A549 (cell line): Measurements from ENCODE around the gene KIAA0825. TPM values are rescaled to one million over a fixed set of nuclear protein-coding genes. Genes with fewer than 3 reads are reported as not detected.

Experiments
- ATAC-seq, 2 experiments: fragments of 200-7000 bp in 1 of 2; fragments of >200 bp in 1 of 2; cut with Nextera tagmentation in 1 of 2; cut with Tn5 transposase in 1 of 2; 3 replicates each; pipeline versions ENCODE4 v1.8.0 to v1.9.1; 2018 to 2020; ENCODE audit warnings: mild to moderate bottlenecking in 1 of 2, moderate library complexity in 1 of 2
- CTCF ChIA-PET: fragments of 300-600 bp; sonication (Branson Sonifier 250); formaldehyde crosslinking; extraction: SDS; loops from one replicate; lab custom pipeline; 2021; ENCODE audit warnings: antibody characterized with exemption, inconsistent platforms; lab: Yijun Ruan, JAX
- POLR2A ChIA-PET: fragments of 350-600 bp; formaldehyde crosslinking; extraction: SDS; loops from one replicate; lab custom pipeline; 2021; ENCODE audit warnings: antibody characterized with exemption, inconsistent platforms; lab: Yijun Ruan, JAX
- DNase-seq, 2 experiments: peaks; one replicate each; pipeline versions ENCODE4 v3.0.0 to v3.0.0-alpha.2; 2011 to 2016; ENCODE audit warnings: low read depth in 1 of 2, low spot score in 1 of 2
- FAIRE-seq: peaks from 2 replicates; lab custom pipeline; 2011; peaks lifted over from hg19 to GRCh38; lab: Jason Lieb, UNC
- H3K27ac ChIP-seq, 2 experiments: fragments of >200 bp; sonication (Bioruptor Twin); formaldehyde crosslinking; 3 replicates each; pipeline ENCODE4 v1.5.1; 2016 to 2017
- H3K4me1 ChIP-seq: fragments of >200 bp; sonication (Bioruptor Twin); formaldehyde crosslinking; 3 replicates; pipeline ENCODE4 v1.6.1; 2016
- H3K4me2 ChIP-seq: fragments of >200 bp; sonication (Bioruptor Twin); formaldehyde crosslinking; 3 replicates; pipeline ENCODE4 v1.6.1; 2016
- H3K4me3 ChIP-seq: fragments of >200 bp; sonication (Bioruptor Twin); formaldehyde crosslinking; 3 replicates; pipeline ENCODE4 v1.5.1; 2016
- H3K9me3 ChIP-seq: fragments of >200 bp; sonication (Bioruptor Twin); formaldehyde crosslinking; 3 replicates; pipeline ENCODE4 v1.6.1; 2016
- ATOH8 ChIP-seq: fragments of 250-450 bp; sonication (Bioruptor Pico); IDR thresholded peaks from 2 replicates; pipeline ENCODE4 v1.5.0; 2020; ENCODE audit warnings: low read depth, mild to moderate bottlenecking, moderate library complexity
- CBX2 ChIP-seq: fragments of 200-600 bp; sonication (generic); IDR thresholded peaks from 2 replicates; pipeline ENCODE4 v1.6.1; 2016; ENCODE audit warnings: low read depth, mild to moderate bottlenecking, borderline replicate concordance
- CEBPB ChIP-seq, 2 experiments: fragments of >200 bp in 1 of 2; sonication (Bioruptor Twin) in 1 of 2; formaldehyde crosslinking in 1 of 2; IDR thresholded peaks; 2 replicates each; pipeline ENCODE4 v1.6.1; 2012 to 2016
- CHD2 ChIP-seq: fragments of 150-350 bp; IDR thresholded peaks from 2 replicates; pipeline ENCODE4 v1.6.1; 2014; ENCODE audit warnings: low read length; ENCODE audit not compliant: partially characterized antibody
- E2F6 ChIP-seq: IDR thresholded peaks from 2 replicates; pipeline ENCODE4 v1.6.1; 2012; ENCODE audit warnings: low read depth, borderline replicate concordance
- EHF ChIP-seq: fragments of 250-450 bp; sonication (Bioruptor Pico); IDR thresholded peaks from 2 replicates; pipeline ENCODE4 v1.5.0; 2020; ENCODE audit warnings: mild to moderate bottlenecking
- EHMT2 ChIP-seq: fragments of 200-600 bp; sonication (generic); IDR thresholded peaks from 2 replicates; pipeline ENCODE4 v1.6.1; 2016; ENCODE audit warnings: antibody characterized with exemption, low read depth, mild to moderate bottlenecking, moderate library complexity
- ELK1 ChIP-seq: fragments of 150-350 bp; IDR thresholded peaks from 2 replicates; pipeline ENCODE4 v1.6.1; 2014; ENCODE audit warnings: low read depth, mild to moderate bottlenecking, low read length
- ESRRA ChIP-seq: fragments of 150-350 bp; IDR thresholded peaks from 2 replicates; pipeline ENCODE4 v1.6.1; 2014; ENCODE audit warnings: mild to moderate bottlenecking, low read length, borderline replicate concordance
- FOSB ChIP-seq: fragments of 250-450 bp; sonication (Bioruptor Pico); IDR thresholded peaks from 2 replicates; pipeline ENCODE4 v1.5.0; 2020; ENCODE audit warnings: mild to moderate bottlenecking, moderate library complexity
- FOSL2 ChIP-seq, 2 experiments: fragments of 450-650 bp in 1 of 2; fragments of >200 bp in 1 of 2; sonication (Bioruptor Twin) in 1 of 2; formaldehyde crosslinking; IDR thresholded peaks; 2 replicates each; pipeline versions ENCODE4 v1.5.0 to v1.6.1; 2016 to 2020; ENCODE audit warnings: mild to moderate bottlenecking in 1 of 2, moderate library complexity in 1 of 2
- GATA3 ChIP-seq: IDR thresholded peaks from 2 replicates; pipeline ENCODE4 v1.6.1; 2012; ENCODE audit warnings: borderline replicate concordance
- HDAC2 ChIP-seq: fragments of 200-600 bp; sonication (generic); IDR thresholded peaks from 2 replicates; pipeline ENCODE4 v1.6.1; 2016
- HES2 ChIP-seq: fragments of >200 bp; sonication (Bioruptor Twin); formaldehyde crosslinking; IDR thresholded peaks from 2 replicates; pipeline ENCODE4 v1.6.1; 2016
- HOXB13 ChIP-seq: fragments of 250-450 bp; sonication (Bioruptor Pico); IDR thresholded peaks from 2 replicates; pipeline ENCODE4 v1.5.0; 2020; ENCODE audit warnings: low read depth, mild to moderate bottlenecking, moderate library complexity
- HOXB5 ChIP-seq: fragments of 250-450 bp; sonication (Bioruptor Pico); IDR thresholded peaks from 2 replicates; pipeline ENCODE4 v1.5.0; 2020; ENCODE audit warnings: mild to moderate bottlenecking, moderate library complexity
- JUNB ChIP-seq: fragments of >200 bp; sonication (Bioruptor Twin); formaldehyde crosslinking; IDR thresholded peaks from 2 replicates; pipeline ENCODE4 v1.6.1; 2016
- KDM1A ChIP-seq: fragments of 200-600 bp; sonication (generic); IDR thresholded peaks from 2 replicates; pipeline ENCODE4 v1.6.1; 2016; ENCODE audit warnings: low read depth, mild to moderate bottlenecking
- MAX ChIP-seq: IDR thresholded peaks from 2 replicates; pipeline ENCODE4 v1.6.1; 2012
- NR3C1 ChIP-seq: fragments of >200 bp; sonication (Bioruptor Twin); formaldehyde crosslinking; IDR thresholded peaks from 3 replicates; pipeline ENCODE4 v1.6.1; 2017
- RFX5 ChIP-seq: fragments of 450-650 bp; IDR thresholded peaks from 2 replicates; pipeline ENCODE4 v1.7.1; 2014; ENCODE audit warnings: antibody characterized with exemption, mild to moderate bottlenecking, moderate library complexity
- SREBF2 ChIP-seq: fragments of 450-650 bp; IDR thresholded peaks from 2 replicates; pipeline ENCODE4 v1.6.1; 2014; ENCODE audit warnings: mild to moderate bottlenecking, moderate library complexity
- ZC3H11A ChIP-seq: fragments of 450-650 bp; IDR thresholded peaks from 2 replicates; pipeline ENCODE4 v1.6.1; 2014; ENCODE audit warnings: antibody characterized with exemption, mild to moderate bottlenecking
- ZFP36 ChIP-seq: fragments of 450-650 bp; IDR thresholded peaks from 2 replicates; pipeline ENCODE4 v1.6.1; 2014; ENCODE audit warnings: borderline replicate concordance; ENCODE audit not compliant: partially characterized antibody
- ZNF302 ChIP-seq: fragments of 250-450 bp; sonication (Bioruptor Pico); IDR thresholded peaks from 2 replicates; pipeline ENCODE4 v1.9.0; 2021; ENCODE audit warnings: inconsistent platforms, mild to moderate bottlenecking, moderate library complexity
- WGBS: methylation state at CpG from one replicate; pipeline ENCODE4 v1.1.6; 2017; ENCODE audit errors: missing lambda C conversion rate; 5-methylcytosine and 5-hydroxymethylcytosine counted together
- polyA plus RNA-seq, 4 experiments: library from polyadenylated mRNA; depleted of rRNA in 3 of 4; stranded (reverse); fragments of >200 nt; fragmentation: RNase III in 1 of 4; extraction: RNeasy Plus Mini Kit Qiagen cat#74134 plus additional on column Dnase treatment in 1 of 4; gene quantifications; 2 replicates in 3 of 4; 3 replicates in 1 of 4; pipeline ENCODE4 v1.2.3, GENCODE V29; 2011 to 2017

KIAA0825 gene
- polyA plus RNA-seq, 2 of the 4 experiments (the other 2 are of a cell fraction) = 0.57 to 0.80 TPM

GRCh38 chr5:94376672-94377345 lies 241.6 kb downstream of the KIAA0825 start (continued):
- TF ChIP-seq ATOH8 (CRISPR knock-in tag) (no peak), KDM1A (no peak), ZFP36 (no peak), CHD2 (no peak), HDAC2 (no peak), GATA3 (no peak), NR3C1 (no peak)

- Histone ChIP-seq H3K4me2 (no peak overlapping the region), H3K9me3 (no peaks in the 10 kb centered on the region), H3K27ac (no peak overlapping the region), H3K4me3 (no peak overlapping the region), H3K4me1 (no peaks in the 10 kb centered on the region)
- ChIA-PET POLR2A (no interaction called here), CTCF (no interaction called here)
- no peak for TF ChIP-seq ESRRA
- TF ChIP-seq HES2 = no peak
- no peak for TF ChIP-seq CBX2
- TF ChIP-seq CHD2 = no peak
- TF ChIP-seq HOXB13 = no peak
- no peak for TF ChIP-seq ZC3H11A
- TF ChIP-seq EHMT2 = no peak
- TF ChIP-seq RFX5 = no peak
- TF ChIP-seq JUNB = no peak
- no peak for TF ChIP-seq HOXB5 (CRISPR knock-in tag)
- no peak for TF ChIP-seq E2F6
- no peak for TF ChIP-seq MAX
- TF ChIP-seq SREBF2 = no peak
- TF ChIP-seq CEBPB (IDR thresholded peaks at IDR 0.05) = no peak
- no peak for TF ChIP-seq FOSL2 (IDR thresholded peaks at IDR 0.05)
- TF ChIP-seq FOSL2 (CRISPR knock-in tag; IDR thresholded peaks at IDR 0.05) = no peak
- TF ChIP-seq ELK1 = no peak
- TF ChIP-seq EHF (CRISPR knock-in tag) = no peak
- no peak for TF ChIP-seq KDM1A
- no peak for ATAC-seq
- no peak for DNase-seq
- 16% methylated on average over 2 of the region's 2 CpGs for WGBS
- no peak for FAIRE-seq
Observed at GRCh38 chr5:94375801-94376200, 242.6 kb downstream of the KIAA0825 start.

GRCh38 chr5:94374336-94374735 lies 244.1 kb downstream of the KIAA0825 start:
- H3K4me2 ChIP-seq = no peak overlapping the region
- DNase-seq (no peak), ATAC-seq (no peak), FAIRE-seq (no peak)
- no peaks in the 10 kb centered on the region for H3K4me1 ChIP-seq
- TF ChIP-seq FOSB (CRISPR knock-in tag) = no peak
- TF ChIP-seq RFX5 = no peak
- TF ChIP-seq CBX2 = no peak
- no peak for TF ChIP-seq ZNF302 (CRISPR knock-in tag)
- no peak for TF ChIP-seq HES2
- POLR2A ChIA-PET = no interaction called here
- CTCF ChIA-PET = no interaction called here
- H3K9me3 ChIP-seq = no peaks in the 10 kb centered on the region
- H3K4me3 ChIP-seq = no peak overlapping the region
- H3K27ac ChIP-seq = no peak overlapping the region
